GM21717 (cell line): ENCODE data around the gene DENND1A.

ENCODE experiments used
- ATAC-seq: cut with Tn5 transposase; IDR thresholded peaks from one replicate; pipeline ENCODE4 v1.9.1; 2021; ENCODE audit warnings: mild to moderate bottlenecking, moderate library complexity; ENCODE audit not compliant: unreplicated experiment

The DENND1A gene

GRCh38 chr9:123382653-123383511 is 547.0 kb downstream of the DENND1A start:
- no peak for ATAC-seq

- ATAC-seq, result no peak
Measured at GRCh38 chr9:123380852-123381705, 548.8 kb downstream of the DENND1A start.

- no peak for ATAC-seq
Measured at GRCh38 chr9:123378956-123379660, 550.8 kb downstream of the DENND1A start.

- ATAC-seq, result no peak
Measured at GRCh38 chr9:123378025-123378424, 551.9 kb downstream of the DENND1A start.

GRCh38 chr9:123377211-123377971 is 552.5 kb downstream of the DENND1A start:
- ATAC-seq, result no peak

GRCh38 chr9:123376218-123377071 is 553.5 kb downstream of the DENND1A start:
- no peak for ATAC-seq

GRCh38 chr9:123375469-123376132 is 554.3 kb downstream of the DENND1A start:
- no peak for ATAC-seq

- ATAC-seq, result no peak
Measured at GRCh38 chr9:123373946-123374345, 556.0 kb downstream of the DENND1A start.

- ATAC-seq, result no peak
Measured at GRCh38 chr9:123373447-123373923, 556.4 kb downstream of the DENND1A start.

GRCh38 chr9:123372766-123373446 is 557.0 kb downstream of the DENND1A start:
- no peak for ATAC-seq

- ATAC-seq, result no peak
Measured at GRCh38 chr9:123371805-123372590, 557.9 kb downstream of the DENND1A start.

GRCh38 chr9:123371228-123371584 is 558.7 kb downstream of the DENND1A start:
- ATAC-seq, result no peak

GRCh38 chr9:123370526-123371227 is 559.2 kb downstream of the DENND1A start:
- ATAC-seq, result no peak

GRCh38 chr9:123370108-123370507 is 559.8 kb downstream of the DENND1A start:
- ATAC-seq, result no peak

- no peak for ATAC-seq
Measured at GRCh38 chr9:123369296-123369695, 560.6 kb downstream of the DENND1A start.

- no peak for ATAC-seq
Measured at GRCh38 chr9:123368536-123369153, 561.3 kb downstream of the DENND1A start.

- ATAC-seq, result no peak
Measured at GRCh38 chr9:123368023-123368422, 561.9 kb downstream of the DENND1A start.
